Caco-2 (cell line): ENCODE data around the gene NFIC. TPM values are rescaled to one million over a fixed set of nuclear protein-coding genes. Genes with fewer than 3 reads are reported as not detected.

Experiments
- BruUV-seq: library from RNA; stranded (reverse); fragments of 400-500 nt; replicated peaks from 2 replicates; lab custom pipeline; 2021; lab: Mats Ljungman, UMichigan
- CTCF ChIA-PET: fragments of 300-600 bp; sonication (Branson Sonifier 250); formaldehyde crosslinking; loops from one replicate; lab custom pipeline; 2022; ENCODE audit warnings: antibody characterized with exemption; lab: Charles Lee
- POLR2A ChIA-PET: fragments of 300-600 bp; sonication (Branson Sonifier 250); formaldehyde crosslinking; loops from one replicate; lab custom pipeline; 2022; ENCODE audit warnings: antibody characterized with exemption; lab: Charles Lee
- DNase-seq, 2 experiments: peaks; one replicate each; pipeline versions ENCODE4 v3.0.0 to v3.0.0-alpha.2; 2020 to 2022
- H3K27me3 ChIP-seq: replicated peaks from 2 replicates; pipeline ENCODE4 v1.6.0; 2011; ENCODE audit warnings: low read length; ENCODE audit not compliant: control insufficient read depth, insufficient read depth
- H3K36me3 ChIP-seq: 2 replicates; pipeline ENCODE4 v1.5.1; 2011; ENCODE audit warnings: low read length; ENCODE audit not compliant: control insufficient read depth, insufficient read depth
- H3K4me1 ChIP-seq: fragments of 250-450 bp; sonication (Bioruptor Pico); 2 replicates; pipeline ENCODE4 v1.5.1; 2020; ENCODE audit warnings: mild to moderate bottlenecking
- H3K4me3 ChIP-seq: 2 replicates; pipeline ENCODE4 v1.5.1; 2011; ENCODE audit warnings: low read depth, mild to moderate bottlenecking, control low read depth, low read length
- H3K9me3 ChIP-seq: fragments of 250-450 bp; sonication (Bioruptor Pico); 2 replicates; pipeline ENCODE4 v1.5.1; 2020; ENCODE audit warnings: mild to moderate bottlenecking, moderate library complexity
- H3K27ac Mint-ChIP-seq: one replicate; pipeline ENCODE4 v1.8.0; 2022; ENCODE audit warnings: mixed read lengths; ENCODE audit not compliant: unreplicated experiment
- H3K27me3 Mint-ChIP-seq: one replicate; pipeline ENCODE4 v1.8.0; 2022; ENCODE audit warnings: mixed read lengths; ENCODE audit not compliant: insufficient read depth, unreplicated experiment
- H3K36me3 Mint-ChIP-seq: one replicate; pipeline ENCODE4 v1.8.0; 2022; ENCODE audit warnings: mild to moderate bottlenecking, mixed read lengths; ENCODE audit not compliant: insufficient read depth, unreplicated experiment
- H3K4me1 Mint-ChIP-seq: one replicate; pipeline ENCODE4 v1.8.0; 2022; ENCODE audit warnings: low read depth, mixed read lengths; ENCODE audit not compliant: unreplicated experiment
- H3K4me3 Mint-ChIP-seq: one replicate; pipeline ENCODE4 v1.8.0; 2022; ENCODE audit warnings: mild to moderate bottlenecking, moderate library complexity, mixed read lengths; ENCODE audit not compliant: unreplicated experiment
- H3K9me3 Mint-ChIP-seq: one replicate; pipeline ENCODE4 v1.8.0; 2022; ENCODE audit warnings: mixed read lengths; ENCODE audit not compliant: unreplicated experiment
- CTCF ChIP-seq, 2 experiments: fragments of 200-600 bp in 1 of 2; IDR thresholded peaks; 1 replicate in 1 of 2; 2 replicates in 1 of 2; pipeline versions ENCODE4 v1.5.1 to v1.8.0; 2011 to 2022; ENCODE audit warnings: antibody characterized with exemption in 1 of 2, control low read depth in 1 of 2, inconsistent platforms in 1 of 2, low read depth in 1 of 2, low read length in 1 of 2, mild to moderate bottlenecking in 1 of 2, moderate library complexity in 1 of 2; ENCODE audit not compliant: insufficient read depth in 1 of 2, severe bottlenecking in 1 of 2, unreplicated experiment in 1 of 2
- intact Hi-C: fragments of 100-400 bp; cut with micrococcal nuclease; formaldehyde crosslinking; loops from one replicate; pipeline ENCODE4 v1.10.0; 2022; ENCODE audit not compliant: unreplicated experiment
- total RNA-seq: library from RNA; stranded (reverse); gene quantifications from 2 replicates; pipeline ENCODE4 v1.2.3, GENCODE V29; 2022

NFIC gene
- total RNA-seq, 1 experiment from 2014 or later: 5.1 TPM

- Mint-ChIP-seq H3K27ac (no peak overlapping the region), H3K9me3 (no peaks in the 10 kb centered on the region), H3K4me3 (peak overlapping the region; percentile 35), H3K4me1 (peaks cover 11% of the 10 kb centered on the region), H3K36me3 (peaks cover 42% of the 10 kb centered on the region), H3K27me3 (no peaks in the 10 kb centered on the region)
- no peak for TF ChIP-seq CTCF (IDR thresholded peaks at IDR 0.05; ENCODE audit: insufficient read depth in 1 of 2, low read depth in 1 of 2, low read length in 1 of 2, severe bottlenecking in 1 of 2, unreplicated experiment in 1 of 2)
- intact Hi-C loops: loop anchor here (1.0 kb wide), 1 partner anchor 7 kb away; no protein-coding TSS in a partner anchor
- no peak for DNase-seq
- peaks cover 4% of the 10 kb centered on the region; the same call in 1 of the 2 replicates for H3K4me1 ChIP-seq
- H3K36me3 ChIP-seq: no peaks in the 10 kb centered on the region
- H3K9me3 ChIP-seq: no peaks in the 10 kb centered on the region
- H3K4me3 ChIP-seq: no peak overlapping the region
- ChIA-PET CTCF (no interaction called here), POLR2A (no interaction called here)
- no TSS peak for BruUV-seq
- H3K27me3 ChIP-seq: no peaks in the 10 kb centered on the region
Observed at GRCh38 chr19:3497757-3498520, 131.6 kb downstream of the NFIC start.

- TSS peak; percentile 65 for BruUV-seq
- POLR2A ChIA-PET: interaction anchor here (0.6 kb wide), 1 partner anchor 119 kb away, joined by 6 read pairs; no protein-coding TSS in a partner anchor
- CTCF ChIA-PET: interaction anchor here (0.6 to 1.2 kb wide), 2 partner anchors 15 to 1278 kb away, joined by 3 to 9 read pairs; no protein-coding TSS in a partner anchor
Observed at GRCh38 chr19:3499738-3500428, 133.5 kb downstream of the NFIC start.

More at GRCh38 chr19:3499738-3500428, 133.5 kb downstream of the NFIC start:
- peak overlapping the region; percentile 98 for H3K27ac Mint-ChIP-seq
- H3K36me3 Mint-ChIP-seq: peaks cover 33% of the 10 kb centered on the region
- intact Hi-C loops: no loop called here
- Histone ChIP-seq H3K27me3 (no peaks in the 10 kb centered on the region), H3K4me1 (peaks cover 4% of the 10 kb centered on the region; the same call in 1 of the 2 replicates), H3K9me3 (no peaks in the 10 kb centered on the region), H3K36me3 (no peaks in the 10 kb centered on the region), H3K4me3 (peak overlapping the region; percentile 71)
- H3K4me1 Mint-ChIP-seq: peaks cover 11% of the 10 kb centered on the region
- DNase-seq: no peak
- no peak for TF ChIP-seq CTCF (IDR thresholded peaks at IDR 0.05; ENCODE audit: insufficient read depth in 1 of 2, low read depth in 1 of 2, low read length in 1 of 2, severe bottlenecking in 1 of 2, unreplicated experiment in 1 of 2)
- H3K4me3 Mint-ChIP-seq: peak overlapping the region; percentile 87
- no peaks in the 10 kb centered on the region for H3K27me3 Mint-ChIP-seq
- H3K9me3 Mint-ChIP-seq: no peaks in the 10 kb centered on the region
